GM19397 (cell line): Measurements from ENCODE around the gene SLX4IP.
"Not testable (repeated sequence)": the region's sequence is repeated elsewhere in the genome, so short reads cannot be mapped to it uniquely, and the experiment has no call there.

Experiments
- ATAC-seq: cut with Tn5 transposase; IDR thresholded peaks from one replicate; pipeline ENCODE4 v1.9.1; 2021; ENCODE audit warnings: mild to moderate bottlenecking, moderate library complexity; ENCODE audit not compliant: unreplicated experiment

SLX4IP gene

GRCh38 chr20:10595985-10596384 lies 160.9 kb downstream of the SLX4IP start:
- ATAC-seq, result no peak

GRCh38 chr20:10596710-10597121 lies 161.6 kb downstream of the SLX4IP start:
- no peak for ATAC-seq

DNA sequence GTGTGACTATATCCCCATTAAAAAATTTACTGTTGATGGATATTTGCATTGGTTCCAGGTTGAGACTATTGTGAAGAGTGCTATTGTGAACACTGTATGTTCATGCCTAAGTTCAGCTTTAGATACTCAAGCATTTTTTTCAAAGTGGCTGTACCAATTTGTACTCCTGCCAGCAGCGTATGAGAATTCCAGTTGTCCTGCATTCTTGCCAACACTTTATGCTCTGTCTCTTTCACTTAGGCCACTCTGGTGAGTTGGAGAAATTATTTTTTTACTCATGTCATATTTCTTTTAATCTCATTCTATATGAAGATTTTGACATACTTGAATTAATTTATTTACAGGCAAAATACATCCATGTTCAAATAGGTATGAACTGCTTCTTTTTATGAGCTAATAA lies 162.5 kb downstream of the SLX4IP start:
- ATAC-seq, result no peak

DNA sequence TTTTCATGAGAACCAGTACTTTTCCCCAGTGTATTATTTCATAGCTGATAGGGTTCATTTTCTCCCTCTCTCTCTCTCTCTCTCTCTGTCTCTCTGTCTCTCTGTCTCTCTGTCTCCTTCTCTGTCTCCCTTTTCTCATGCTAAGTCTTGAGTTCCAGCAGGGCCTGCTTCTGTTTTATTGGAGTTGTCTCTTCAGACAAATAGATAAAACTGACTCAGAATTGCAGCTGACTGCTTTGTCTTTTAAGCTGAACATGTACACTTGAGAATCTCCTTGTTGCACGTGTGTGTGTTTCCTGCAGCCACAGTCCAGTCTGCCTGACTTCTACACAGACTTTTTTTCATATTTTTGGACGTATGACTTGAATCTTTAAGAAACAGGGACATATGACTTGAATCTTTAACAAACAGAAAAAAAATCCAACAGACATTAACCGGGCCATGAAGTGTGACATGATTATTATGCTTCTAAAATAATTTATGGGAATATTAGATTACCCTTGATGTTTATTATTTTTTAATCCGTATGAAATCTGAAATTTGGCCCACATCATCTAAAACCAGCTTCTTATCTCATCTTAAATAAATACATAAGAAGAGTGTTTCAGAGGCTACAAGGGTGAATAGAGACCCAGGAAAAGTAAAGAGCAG lies 167.2 kb downstream of the SLX4IP start:
- no peak for ATAC-seq

- ATAC-seq, result no peak
Observed at GRCh38 chr20:10603378-10603777, 168.3 kb downstream of the SLX4IP start.

DNA sequence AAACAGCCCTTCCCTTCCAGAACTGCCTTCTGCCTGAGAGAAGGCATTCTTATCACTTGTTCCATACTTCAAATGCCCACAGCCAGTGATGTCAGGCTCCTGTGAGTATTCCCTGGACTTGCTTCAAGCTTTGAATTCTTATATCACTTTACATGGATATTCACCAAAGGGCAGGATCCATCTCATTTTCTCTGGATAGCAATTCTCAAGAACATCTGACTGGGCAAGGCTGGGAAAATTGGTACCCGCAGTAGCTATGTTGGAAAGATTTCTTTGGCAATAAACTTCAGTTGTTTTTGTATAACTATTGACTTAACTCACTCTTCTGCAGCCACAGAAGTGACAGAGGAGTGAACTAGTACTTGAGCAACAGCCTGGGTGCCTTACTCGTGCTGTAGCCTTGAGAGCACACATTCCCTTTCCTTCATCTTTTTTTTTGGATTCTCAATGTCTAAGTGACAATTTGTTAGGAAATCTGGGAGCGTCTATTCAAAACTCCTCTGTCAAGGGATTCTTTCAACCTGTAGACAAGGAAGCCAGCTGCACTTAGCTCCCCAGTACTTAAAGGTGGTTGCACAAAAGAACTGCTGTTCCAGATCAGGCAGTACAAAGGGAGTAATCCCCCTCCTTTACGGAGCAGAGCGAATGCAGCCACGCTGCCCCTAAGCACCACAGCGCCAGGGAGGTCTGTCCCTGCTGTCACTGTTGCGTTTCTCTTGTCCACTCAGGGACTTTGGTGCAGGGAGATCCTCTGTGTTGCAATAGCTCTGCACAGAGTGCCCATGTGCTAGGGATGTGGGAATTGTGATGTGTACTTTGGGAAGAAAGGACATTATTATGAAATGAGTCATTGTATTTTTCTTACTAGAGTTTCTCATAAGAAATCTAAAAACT lies 169.1 kb downstream of the SLX4IP start:
- no peak for ATAC-seq

DNA sequence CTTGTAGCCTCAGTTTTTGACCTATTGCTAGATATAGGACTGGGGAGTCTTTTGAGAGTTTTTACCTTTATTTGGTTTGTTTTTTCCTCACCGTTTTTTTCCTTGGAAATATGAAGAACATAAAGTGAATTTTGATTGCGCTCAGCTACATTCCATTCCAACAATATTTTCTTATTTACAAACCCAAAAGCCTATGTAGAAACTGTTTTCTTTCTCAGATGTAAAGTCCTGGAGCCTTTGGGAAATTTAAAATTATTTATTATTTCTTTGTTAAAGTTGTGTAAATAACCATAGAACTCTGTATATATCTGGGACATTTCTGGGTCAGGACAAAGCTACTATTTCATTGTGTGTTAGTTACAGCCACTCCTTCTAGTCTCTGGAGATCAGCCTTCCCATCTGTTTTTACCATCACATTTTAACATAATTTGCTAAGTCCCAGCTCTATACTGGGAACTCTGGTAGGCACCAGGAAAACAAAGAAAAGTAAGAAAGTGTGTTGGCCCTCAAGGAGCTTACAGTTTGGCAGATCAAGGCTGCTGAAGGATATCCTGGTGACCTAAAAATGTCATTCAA lies 169.8 kb downstream of the SLX4IP start:
- ATAC-seq, result no peak

DNA sequence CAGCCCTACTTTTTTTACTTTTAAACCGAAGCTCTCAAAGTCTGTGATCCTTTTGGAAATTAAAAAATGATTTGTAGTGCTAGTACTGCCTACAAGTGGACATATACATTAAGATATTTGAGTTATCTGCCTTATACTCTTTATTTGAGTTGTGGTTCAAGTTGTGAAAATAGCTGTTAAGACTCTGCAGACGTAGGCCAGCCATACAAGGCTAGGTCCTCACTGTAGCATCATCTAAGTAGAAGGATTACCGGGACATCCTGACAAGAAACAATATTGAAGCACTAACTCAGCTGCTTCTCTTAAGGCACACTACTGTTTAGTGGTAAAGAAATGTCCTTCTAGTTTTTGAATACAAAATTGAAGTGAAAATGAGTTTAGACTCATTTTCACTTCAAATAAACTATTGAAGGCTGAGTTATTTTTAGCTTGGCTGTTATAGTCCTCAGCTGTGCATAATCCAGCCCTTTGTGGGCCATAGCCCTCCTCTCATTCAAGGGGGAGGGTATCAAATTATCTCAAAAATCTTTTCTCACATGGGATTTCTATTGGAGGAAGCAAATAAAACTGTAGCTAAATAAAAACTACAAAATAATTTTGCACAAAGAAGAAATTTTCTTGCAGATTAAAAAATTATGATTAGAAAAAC lies 170.6 kb downstream of the SLX4IP start:
- ATAC-seq, result no peak

GRCh38 chr20:10609276-10609675 lies 174.2 kb downstream of the SLX4IP start:
- no peak for ATAC-seq

DNA sequence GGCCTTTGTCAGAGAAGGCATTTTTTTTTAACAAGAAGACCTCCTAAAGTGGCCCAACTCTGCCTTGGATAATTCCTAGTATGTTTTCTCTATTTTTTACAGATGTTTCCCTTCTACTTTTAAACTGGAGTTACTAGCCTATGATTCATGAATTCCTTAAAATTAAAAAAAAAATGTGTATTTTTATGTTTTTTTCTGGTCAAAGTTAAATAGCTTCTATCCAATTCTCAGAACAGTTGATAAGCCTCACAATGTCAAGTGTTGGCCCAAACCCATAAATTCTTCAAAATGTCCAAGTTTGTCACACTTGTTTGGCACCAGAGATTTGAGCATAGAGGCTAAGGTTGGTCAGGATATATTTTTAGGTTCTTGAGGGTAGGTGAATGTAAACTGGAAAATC lies 174.7 kb downstream of the SLX4IP start:
- ATAC-seq, result no peak

GRCh38 chr20:10610251-10610650 lies 175.1 kb downstream of the SLX4IP start:
- ATAC-seq, result no peak

GRCh38 chr20:10611357-10611756 lies 176.3 kb downstream of the SLX4IP start:
- peak; percentile 66 for ATAC-seq

DNA sequence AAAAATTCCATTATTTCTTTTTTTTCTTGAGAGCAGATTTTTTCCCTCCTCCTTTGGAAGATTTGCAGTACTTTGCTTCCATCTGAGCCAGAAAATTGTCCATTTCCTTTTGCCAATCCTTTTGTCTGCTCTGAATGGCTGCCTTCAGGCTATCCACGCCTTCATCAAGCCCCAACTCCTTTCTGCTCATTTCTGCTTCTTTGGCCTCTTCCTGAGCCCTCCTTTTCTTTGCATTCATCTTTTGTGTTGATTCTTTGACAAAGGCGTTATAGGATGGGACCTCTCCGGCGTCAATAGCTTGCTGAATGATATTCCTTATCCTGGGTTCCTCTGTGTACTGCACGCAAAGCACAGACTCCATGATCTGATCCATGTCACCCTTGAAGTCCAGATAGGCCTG lies 178.3 kb downstream of the SLX4IP start:
- ATAC-seq, result not testable (repeated sequence)

DNA sequence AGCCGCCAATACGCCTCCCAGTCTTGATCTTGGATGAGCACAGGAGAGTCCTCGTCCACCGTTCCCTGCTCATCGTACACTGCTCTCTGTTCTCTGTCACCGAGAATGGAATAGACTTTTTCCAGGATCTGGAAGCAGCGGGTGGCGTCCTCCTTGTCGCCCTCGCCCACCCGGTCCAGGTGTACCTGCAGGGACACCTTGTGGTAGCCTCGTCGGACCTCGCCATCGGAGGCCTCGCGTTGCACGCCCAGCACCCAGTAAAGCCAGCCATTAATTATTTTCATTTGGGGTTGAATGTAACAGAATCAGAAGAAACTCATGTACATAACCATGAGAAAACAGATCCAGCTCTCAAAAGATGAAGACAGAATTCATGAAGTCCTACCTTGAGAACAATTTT lies 178.8 kb downstream of the SLX4IP start:
- no peak for ATAC-seq

- no peak for ATAC-seq
Observed at GRCh38 chr20:10616212-10616611, 181.1 kb downstream of the SLX4IP start.

DNA sequence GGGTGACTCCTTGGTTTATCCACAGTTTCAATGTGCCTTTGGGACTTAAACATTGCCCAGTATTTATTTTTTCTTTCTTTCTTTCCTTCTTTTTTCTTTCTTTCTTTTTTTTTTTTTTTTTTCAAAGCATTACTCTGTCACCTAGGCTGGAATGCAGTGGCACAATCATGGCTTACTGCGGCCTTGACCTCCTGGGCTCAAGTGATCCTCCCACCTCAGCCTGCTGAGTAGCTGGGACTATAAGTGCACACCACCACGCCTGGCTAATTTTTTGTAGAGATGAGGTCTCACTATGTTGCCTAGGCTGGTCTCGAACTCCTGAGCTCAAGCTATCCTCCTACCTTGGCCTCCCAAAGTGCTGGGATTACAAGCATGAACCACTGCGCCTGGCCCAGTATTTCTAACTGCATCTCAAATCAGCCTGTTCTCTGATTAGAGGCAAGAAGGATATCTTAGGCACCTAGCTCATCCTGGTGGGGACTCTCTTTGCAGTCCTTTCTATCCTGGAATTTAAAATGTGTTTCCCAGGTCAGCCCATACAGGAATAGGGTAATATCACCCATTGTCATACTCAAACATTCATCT lies 182.5 kb downstream of the SLX4IP start:
- ATAC-seq, result not testable (repeated sequence)

DNA sequence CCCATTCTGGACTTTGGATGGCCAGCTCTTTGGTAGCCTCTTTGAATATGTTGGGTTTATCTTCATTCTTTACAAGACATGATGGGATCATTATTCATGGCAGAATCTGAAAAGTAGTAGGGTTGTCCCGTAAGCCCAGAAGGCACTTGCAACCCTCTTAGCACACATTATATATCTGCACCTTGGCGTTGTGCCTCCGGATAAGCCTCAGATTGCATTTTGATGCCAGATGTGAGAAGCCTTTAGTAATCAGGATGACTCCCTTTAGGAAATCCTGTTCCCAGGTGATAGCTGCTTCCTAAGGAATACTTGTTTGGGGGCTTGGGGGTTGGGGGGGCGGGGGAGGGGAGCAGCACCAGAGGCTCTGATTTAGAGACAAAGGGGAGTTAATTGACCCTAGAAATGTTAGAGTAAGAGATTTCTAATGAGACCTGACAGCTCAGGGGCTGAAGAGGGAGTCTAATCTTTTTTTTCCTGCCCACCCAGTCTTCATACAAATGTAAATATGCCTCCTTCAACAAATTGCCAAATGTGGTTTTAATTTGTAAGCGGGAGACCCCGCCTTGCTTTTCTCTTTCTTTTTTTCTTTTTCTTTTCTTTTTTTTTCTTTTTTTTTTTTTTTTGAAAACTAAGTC lies 183.6 kb downstream of the SLX4IP start:
- no peak for ATAC-seq

- no peak for ATAC-seq
Observed at GRCh38 chr20:10619427-10619826, 184.3 kb downstream of the SLX4IP start.

DNA sequence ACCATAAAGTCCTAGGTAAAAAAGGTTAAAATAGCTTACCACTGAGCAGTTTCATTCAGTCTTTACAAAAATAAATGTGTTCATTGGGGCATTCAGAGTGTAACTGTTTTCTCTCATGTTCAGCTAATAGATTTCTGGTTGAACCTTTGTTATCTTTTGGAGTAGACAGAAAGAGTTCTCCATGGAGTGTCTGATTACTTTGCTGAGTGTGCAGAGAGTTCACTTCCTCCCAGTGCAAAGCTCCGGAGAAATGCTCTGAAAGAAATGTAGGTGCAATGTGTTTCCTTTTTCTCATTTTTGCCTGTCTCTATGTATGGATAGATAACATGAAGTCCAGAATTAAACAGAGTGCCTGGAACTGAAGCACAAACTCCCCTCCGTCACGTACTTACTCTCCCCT lies 186.0 kb downstream of the SLX4IP start:
- ATAC-seq, result no peak

DNA sequence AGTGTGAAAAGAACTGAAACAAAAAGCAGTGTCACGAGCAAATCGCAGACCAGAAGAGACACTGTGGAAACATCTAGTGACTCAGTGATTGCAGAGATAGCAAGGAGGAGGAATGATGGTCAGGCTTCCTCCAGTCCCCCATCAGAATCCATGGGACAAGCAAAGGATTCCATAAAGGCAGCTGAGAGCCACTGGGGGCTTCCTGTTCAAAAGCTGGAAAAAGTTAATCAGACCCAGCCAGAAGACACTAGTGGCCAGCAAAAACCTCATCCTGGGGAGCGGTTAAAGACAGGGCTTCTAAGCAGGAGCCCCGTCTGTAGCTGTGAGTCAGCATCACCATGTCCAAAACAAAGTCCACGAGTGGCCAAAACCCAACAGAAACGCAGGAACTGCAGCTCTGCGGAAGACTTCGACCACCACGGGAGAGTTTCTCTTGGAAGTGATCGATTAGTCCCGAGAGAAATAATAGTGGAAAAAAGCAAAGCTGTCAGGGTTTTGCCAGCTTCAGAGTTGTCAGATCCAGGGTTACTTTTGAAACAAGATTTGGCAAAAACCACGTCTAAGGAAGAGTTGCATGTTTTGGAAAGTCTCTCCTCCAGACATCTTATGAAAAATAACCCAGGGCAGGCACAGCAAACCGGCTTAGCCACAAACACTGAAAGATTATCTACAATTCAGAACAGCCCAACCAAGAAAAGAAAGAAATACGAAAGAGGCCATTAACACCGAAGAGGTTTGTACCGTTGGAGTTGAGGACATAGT lies 187.7 kb downstream of the SLX4IP start:
- ATAC-seq, result no peak
